GDM1 (cell line): Measurements from ENCODE around the gene DHX58.

ENCODE experiments used
- DNase-seq: peaks from one replicate; lab custom pipeline; 2025; lab: John Stamatoyannopoulos, UW

Gene DHX58

DNA sequence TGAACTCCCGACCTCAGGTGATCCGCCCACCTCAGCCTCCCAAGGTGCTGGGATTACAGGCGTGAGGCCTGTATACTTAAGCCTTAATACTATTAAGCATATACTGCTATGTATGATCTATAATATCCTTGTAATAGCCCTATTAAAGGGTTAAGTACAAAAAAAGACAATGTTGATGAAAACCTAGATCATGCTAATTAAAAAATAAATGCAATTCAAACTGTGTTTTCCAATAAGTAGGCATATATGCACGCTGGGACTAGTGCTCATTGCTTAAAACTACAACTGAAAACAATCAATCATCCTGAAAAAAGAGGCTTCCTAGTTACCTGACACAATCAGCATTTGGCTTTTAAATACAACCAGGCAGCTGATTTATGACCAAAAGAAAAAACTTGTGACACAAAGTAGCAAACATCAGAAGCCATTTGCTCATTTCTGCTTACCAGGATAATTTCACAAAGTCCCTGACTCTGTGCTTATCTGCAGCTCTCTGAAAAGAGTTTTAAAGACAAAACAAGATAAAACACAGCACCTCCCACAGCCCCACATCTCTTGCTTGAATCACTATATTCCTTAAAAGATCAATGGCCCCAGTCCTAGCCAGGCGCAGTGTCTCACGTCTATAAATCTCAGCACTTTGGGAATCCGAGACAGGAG lies 25.3 kb downstream of the DHX58 start:
- DNase-seq = no peak

DNA sequence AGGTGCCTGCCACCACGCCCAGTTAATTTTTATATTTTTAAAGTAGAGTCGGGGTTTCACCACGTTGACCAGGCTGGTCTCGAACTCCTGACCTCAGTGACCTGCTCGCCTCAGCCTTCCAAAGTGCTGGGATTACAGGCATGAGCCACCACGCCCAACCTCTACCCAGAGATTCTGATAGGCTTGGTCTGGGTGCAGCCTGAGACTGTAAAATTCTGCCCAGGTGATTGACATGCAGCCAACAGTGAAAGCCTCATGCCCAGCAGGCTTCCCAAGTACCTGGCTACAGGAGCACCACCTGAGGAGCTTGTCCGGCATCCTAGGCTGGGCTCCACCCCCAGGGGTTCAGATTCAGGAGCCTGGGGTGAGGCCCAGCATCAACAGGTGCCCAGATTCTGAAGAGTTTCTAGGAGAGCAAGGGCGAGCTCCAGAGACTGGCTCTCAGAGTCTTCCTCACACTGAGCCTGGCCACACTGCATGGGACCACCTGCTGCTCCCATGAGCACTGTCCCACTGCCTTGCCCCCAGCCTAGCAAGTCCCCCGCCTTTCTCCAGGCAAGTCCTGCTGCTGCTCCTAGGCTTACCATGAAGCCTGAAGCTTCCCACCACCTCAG lies 30.9 kb downstream of the DHX58 start:
- no peak for DNase-seq

DNA sequence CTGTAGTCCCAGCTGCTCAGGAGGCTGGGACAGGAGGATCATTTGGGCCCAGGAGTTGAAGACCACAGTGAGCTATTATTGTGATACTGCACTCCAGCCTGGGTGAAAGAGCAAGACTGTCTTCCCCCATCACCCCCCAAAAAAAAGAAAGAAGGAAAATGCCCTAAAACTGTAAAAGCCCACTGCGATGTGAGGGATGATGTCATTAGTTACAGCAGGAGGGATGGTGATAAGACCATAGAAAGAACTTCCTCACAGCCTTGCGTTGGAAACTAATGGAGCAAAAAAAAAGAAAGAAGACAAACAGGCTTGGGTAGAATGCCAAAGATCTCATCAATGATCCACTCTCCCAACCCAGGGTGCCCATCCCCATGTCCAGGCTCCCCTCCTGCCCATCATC lies 33.0 kb downstream of the DHX58 start:
- DNase-seq = no peak

DNA sequence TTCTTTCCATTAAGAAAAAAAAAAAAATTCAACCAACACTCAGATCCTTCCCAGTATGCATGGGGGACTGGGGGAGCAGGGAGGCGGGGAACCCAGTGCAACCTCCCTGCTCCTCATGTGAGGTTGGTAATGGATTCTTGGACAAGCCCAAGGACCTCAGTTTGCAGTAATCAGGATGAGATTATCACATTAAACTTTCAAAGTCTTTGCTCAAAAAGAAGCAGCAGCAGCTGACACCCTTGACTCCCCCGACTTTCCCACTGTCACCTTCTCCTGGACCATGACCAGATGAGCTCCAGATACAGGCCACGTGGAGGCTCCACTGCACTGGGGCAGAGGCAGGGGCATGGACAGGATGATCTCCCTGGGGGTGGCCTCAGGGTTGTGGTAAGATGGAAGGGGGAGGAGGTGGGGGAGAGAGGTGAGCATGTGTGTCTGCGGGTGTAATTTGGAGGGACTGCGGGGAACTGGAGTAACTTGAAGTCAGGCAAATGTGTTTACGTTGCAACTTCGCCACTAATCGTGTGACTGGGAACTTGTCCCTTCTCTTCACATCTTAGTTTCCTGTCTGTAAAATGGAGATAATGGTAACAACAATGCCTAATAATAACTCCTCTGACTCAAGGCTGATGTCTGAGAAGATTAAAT lies 34.0 kb downstream of the DHX58 start:
- no peak for DNase-seq

DNA sequence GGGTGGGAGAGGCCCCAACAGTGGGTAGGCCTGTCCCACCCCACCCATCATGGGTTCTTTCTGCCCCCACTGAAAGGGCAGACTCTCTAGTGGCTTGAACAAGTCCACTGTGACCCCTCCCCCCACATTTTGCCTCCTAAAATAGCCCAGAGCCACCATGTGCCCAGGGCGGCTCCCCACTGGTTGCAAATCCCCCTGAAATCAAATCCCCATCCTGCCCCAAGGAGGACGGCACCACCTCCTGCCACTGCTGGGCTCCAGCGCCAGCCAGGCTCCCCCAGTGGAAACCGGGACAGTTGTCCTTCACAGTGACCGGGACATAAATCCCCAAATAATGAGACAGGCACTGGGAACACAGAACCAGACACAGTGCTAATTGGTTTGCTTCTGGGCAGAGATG lies 34.8 kb downstream of the DHX58 start:
- DNase-seq = no peak

DNA sequence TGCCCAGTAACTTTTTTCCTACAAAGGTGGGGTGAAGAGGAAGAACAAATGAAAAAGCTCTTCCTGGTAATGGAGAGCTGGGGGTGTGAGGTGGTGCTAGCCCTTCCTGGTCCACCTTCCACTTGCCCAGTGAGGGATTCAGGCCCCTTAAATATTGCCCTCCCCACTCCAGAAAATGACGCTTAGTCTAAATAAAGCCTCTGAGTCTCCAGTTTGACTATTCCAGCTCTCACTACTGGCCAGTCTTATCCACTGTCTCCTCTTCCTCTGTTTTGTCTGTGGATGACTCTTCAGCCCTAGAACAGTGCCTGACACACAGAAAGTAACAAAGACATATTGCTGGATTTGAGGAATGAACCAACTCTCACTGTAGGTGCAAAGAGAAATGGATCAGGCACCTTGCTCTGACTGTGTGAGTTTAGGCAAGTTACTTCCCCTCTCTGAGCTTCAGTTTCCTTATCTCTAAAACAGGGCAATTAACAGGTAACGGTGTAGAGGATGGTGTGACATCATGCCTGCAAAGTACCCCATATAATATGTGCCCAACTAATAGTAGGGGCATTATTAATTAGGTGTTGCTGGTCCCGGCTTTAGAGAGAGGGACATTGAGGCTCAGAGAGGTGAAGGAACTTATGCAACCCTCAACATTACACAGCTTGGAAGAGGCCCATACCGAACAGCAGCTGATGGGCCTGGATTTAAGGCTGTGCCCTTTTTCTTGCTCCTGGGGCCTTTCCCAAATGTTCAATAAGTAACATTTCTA lies 35.5 kb downstream of the DHX58 start:
- no peak for DNase-seq

DNA sequence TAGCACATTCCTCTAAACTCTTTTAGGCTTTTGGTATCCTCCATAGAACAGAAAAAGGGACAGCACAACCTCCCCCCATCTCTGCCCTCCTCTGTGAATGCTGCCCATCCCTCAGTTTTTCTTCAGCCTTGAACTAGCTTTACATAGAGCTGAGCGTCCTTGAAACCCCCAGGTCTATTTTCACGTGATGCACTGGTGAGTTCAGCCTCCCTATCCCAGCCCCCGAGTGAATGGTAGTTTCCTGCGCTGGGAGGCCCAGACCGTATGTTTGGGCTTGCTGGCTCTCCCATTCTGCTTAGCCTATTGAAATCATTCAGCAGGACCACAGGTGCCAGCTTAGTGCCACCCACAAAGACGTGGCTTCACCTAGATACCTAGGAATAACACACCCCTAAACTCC lies 36.7 kb downstream of the DHX58 start:
- no peak for DNase-seq

DNA sequence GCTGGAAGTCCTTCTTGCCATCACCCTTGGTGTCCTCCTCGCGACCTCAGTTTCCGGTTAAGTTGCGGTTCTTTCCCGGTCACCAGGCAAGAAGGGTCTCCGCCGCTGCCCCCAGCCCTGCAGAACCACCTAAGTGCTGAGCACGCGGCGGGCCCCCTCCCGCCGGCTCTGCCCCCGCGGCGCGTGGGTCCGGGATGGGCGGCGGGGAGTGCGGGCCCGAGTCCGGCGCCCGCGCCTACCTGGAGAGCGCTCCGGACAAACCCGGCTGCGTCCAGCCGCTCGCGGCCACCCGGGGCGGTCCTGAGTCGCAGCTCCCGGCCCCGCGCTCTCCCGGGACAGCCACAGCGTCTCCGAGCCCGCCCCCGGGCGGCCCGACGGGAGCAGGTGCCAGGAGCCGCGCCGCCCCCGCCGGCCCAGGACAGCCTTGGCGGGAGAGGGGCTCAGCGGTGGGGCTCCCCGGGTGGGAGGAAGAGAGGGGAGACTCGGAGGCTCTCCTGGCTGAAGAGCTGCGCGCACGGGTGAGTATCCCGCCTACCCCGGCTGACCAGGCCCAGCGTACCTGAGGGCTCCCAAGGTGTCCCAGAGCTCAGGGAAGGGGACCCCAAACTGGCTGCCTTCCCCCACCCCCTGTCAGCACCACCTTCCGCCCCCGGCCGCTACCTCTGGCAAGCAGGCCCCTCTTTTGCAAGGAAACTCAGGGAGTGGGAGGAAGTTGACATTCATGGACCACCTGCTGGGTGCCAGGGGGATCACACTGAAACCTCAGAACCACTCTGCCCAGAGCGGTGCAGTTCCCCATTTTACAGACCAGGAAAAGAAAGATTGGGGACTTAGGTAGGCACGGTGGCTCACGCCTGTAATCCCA lies 40.0 kb downstream of the DHX58 start:
- no peak for DNase-seq

DNA sequence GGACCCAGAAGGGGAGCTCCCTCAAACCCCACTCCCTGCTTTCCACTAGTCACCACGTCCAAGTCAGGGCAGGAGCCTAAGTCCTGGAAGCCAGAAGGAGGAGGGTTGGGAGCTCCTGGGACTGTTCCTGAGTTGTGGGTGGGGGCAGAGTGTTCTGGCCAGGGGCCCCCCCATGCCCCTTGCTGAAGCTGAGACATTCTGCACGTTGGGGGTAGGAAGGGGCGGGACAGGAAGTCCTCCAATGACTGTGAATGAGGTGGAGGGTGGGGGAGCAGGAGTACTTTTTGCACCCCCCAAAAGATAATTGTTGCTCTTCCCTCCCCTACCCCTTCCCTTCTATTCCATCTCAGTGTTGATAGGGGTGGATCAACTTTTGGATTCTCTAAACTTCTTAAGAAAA lies 40.7 kb downstream of the DHX58 start:
- no peak for DNase-seq

DNA sequence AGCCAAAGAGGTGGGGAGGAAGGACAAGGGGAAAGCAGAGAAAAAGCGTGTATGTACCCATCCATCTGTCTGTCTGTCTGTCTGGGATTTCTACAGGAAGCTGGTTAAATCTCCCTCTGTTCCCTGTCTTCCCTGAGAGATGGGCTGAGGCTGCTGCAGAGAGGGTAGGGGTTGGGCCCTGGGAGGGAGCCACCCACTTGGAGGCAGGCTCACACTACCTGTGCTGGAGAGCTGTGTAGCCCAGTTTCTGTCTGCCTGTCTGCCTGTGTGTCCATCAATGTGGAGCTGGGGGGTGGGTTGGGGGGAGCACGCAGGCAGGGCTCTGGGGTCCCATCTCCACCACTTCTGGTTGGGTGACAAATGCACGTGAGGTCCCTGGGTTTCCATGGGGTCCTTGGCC lies 43.5 kb downstream of the DHX58 start:
- DNase-seq = no peak

DNA sequence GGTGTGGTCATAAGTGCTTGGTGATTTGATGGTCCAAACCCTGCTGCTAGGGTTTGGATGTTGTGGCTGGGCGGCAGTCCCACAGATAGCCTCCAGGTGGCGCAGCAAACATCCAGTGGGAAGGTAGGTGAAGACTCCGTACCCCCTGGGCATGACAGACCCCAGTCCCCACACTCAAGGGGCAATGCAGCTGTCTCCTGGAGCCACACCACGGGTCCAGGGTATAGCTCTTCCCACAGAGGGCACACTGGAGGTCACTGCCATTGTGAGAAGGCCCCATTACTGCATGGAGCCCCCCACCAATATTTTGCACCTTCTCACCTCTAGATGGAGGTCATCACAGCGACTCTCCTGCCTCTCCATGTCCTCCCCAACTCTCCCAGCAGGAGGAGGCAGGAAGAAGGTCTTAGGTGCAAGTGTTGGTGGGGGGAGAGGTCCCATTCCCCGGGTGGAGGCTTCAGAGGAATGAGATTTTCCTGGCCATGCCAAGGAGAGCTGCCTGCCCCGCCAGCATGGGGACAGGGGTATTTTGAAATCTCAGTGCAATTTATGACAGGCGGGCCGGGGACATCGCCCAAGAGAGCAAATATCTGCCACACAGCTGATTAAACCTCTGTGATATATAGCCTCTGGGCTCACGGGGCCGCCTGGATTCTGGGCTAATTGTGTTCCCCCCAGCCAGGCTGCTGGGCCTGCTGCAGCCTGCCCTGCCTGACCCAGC lies 45.0 kb downstream of the DHX58 start:
- DNase-seq = no peak

DNA sequence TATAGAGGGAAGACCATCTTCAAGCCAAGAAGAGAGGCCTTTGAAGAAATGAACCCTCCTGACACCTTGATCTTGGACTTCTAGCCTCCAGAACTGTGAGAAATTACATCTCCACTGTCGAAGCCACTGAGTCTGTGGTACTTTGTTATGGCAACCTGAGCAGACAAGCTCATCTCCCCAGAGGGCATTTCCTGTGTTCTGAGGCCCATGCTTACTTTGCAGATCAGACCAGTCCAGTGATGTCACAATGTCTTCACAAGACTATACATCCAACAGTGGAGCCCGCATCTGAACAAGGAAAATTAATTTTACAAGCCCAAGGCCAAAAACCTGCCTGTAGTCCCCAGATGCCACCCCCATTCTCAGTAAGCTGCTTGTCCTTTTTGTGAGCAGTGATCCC lies 47.3 kb downstream of the DHX58 start:
- no peak for DNase-seq

DNA sequence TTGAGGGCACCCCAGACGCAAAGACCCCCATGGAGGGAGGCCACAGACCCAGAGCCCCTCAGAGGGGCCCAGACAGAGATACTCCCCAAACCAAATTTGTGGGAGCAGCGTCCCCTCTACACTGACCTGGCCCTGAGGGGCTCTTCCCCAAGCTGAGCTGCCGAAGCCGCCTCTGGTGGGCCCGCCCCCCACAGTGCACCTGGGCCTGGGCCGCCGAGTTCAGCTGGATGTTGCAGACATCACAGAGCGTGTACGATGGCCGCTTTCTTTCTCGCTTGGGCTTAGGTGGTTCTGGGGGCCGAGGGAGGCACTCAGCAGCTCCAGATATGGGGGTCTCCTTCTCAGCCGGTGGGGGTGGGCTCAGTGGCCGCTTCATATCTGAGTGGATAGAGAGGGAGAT lies 49.8 kb downstream of the DHX58 start:
- DNase-seq = no peak

DNA sequence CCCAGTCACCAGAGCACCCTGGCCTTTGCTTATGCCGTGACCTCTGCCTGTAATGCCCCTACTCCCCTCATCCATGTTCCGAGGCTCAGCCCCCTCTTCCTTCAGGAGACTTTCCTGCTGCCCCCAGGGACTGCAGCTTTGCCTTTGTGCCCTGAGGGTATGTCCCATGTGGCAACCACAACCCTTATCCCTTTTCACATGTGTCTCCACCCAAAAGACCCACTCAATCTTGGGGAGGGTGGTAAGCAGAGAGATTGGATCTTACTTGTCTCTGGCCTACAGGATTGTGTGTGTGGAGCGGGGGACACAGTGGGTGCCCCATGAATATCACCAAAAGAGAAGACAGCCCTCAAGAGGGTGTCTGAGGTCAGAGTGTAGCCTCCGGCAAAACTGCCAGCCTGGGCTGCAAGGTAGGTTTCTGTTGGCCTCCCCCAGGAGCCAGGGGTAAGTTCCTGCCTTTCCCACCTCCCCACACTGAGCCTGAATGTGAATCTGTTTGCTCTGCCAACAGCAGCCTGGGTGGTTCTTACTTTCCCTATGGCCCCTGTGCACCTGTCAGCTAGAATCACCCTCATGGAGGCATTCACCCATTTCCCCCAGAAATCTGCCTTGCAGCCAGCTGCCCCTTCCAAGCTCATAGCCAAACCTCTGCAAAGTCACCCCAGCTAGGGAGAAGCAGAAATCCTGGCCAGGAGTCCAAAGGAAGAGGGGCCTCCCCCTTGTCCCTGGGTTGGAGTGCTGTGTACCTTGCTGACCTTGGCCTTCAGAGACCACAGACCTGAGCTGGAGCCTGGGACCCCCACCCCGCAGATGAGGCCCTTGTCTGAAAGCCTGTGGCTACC lies 50.6 kb downstream of the DHX58 start:
- DNase-seq = no peak

DNA sequence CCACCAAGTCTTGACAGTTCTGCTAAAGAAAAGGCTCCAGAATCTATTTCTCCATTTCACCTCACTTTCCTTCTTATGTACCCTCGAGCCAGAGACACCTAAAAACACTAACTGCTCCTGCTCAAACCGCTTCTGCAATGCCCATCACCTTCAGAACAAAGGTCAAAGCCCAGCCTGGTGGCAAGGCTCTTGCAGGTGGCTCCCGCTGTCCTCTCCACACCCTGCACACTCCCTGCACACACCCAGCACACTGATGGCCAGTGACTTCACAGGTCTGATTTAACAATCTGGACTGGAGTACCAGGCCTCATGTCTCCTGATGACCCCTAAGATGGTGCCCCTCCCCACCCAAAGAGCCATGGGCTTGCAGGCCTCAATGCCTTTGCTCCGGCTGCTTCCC lies 52.3 kb downstream of the DHX58 start:
- no peak for DNase-seq

DNA sequence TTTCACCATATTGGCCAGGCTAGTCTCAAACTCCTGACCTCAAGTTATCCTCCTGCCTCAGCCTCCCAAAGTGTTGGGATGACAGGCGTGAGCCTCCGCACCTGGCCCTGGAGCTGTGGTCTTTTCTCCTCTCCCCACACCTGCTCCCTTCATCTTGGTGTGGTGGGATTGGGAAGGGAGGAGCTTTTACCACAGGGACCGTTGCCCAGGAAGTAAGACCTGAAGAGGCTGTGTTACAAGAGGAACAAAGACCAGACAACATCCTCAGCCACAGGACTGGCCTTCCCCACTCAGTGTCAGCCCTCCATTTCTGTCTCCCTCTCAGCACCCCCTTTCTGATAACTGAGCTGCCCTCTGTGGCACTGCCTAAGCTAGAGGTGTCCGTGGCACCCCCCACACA lies 52.7 kb downstream of the DHX58 start:
- DNase-seq = no peak

DNA sequence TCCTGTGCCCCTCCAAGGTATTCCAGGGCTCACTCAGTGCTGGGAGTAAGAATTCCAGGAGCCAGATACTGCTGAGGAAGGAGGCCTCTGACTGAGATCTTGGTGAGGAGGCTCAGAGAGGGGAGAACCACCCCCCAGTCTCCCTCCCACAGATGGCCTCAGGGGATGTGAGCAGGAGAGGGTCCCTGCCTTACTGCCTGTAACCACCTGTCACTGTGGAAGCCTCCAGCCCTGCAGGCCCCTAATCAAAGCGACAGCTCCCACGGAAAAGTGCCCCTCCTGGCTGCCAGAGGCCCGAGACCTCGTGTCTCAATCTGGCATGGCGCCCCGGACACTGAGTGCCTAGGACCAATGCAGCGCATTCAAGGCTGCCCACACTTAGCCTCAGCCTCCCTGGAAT lies 54.5 kb downstream of the DHX58 start:
- no peak for DNase-seq

DNA sequence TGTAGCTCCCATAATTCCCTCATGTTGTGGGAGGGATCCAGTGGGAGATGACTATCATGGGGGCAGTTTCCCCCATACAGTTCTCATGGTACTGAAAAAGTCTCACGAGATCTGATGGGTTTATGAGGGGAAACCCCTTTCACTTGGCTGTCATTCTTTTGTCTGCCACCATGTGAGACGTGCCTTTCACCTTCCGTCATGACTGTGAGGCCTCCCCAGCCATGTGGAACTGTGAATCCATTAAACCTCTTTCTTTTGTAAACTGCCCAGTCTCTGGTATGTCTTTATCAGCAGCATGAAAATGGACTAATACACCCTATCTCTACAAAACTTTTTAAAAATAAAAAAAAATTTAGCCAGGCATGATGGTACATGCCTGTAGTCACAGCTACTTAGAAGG lies 55.9 kb downstream of the DHX58 start:
- no peak for DNase-seq

DNA sequence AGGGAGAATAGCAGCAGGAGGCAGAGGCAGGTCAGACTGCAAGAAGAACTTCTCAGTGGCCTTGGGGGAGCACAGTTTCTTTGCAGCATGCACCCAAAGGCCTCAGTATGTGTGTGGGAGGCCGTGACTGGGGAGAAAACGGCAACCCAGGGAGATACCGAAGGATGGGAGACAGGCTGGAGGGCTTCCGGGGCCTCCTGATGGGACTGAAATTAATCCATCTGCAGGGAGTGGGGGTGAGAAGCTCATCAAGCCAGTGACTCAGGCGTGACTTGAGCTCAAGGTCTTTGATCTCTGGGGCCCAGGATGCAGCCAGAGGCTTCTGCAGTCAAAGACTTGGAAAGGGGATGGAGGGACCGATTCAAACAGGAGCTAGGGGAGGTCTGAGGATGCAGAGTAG lies 57.0 kb downstream of the DHX58 start:
- no peak for DNase-seq

DNA sequence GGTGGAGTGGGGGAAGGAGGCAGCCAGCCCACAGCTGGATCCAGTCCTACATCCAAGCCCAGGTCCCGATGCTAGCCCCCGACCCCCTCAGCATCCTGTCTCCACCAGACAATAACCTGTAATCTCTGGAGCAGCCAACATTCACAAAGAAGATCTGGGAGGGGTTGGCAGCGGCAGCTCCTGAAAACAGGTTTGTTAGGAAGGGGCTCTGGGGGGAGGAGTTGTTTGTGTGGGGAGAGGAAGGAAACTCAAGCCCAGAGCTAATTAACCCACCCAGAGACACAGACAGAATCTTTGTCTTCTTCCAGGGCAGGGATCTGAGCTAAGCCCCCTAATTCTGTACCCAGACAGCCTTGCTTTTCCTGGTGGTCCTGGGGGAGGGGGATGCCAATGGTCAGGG lies 57.5 kb downstream of the DHX58 start:
- no peak for DNase-seq
